ENCODE results near the gene CCSER1. TPM values are rescaled to one million over a fixed set of nuclear protein-coding genes. Genes with fewer than 3 reads are reported as not detected.
"Not testable (repeated sequence)": the region's sequence is repeated elsewhere in the genome, so short reads cannot be mapped to it uniquely, and the experiment has no call there.

CCSER1 gene
- total RNA-seq, 1 donor from 2014 or later, result 8.4 TPM

- intact Hi-C loops (cut with DNase I), result no loop called here
- no peak overlapping the region for H3K27ac ChIP-seq
- H3K27me3 ChIP-seq (ENCODE audit: low read depth), result no peaks in the 10 kb centered on the region
- no peak overlapping the region for H3K4me3 ChIP-seq
- no peaks in the 10 kb centered on the region for H3K4me1 ChIP-seq
- no peak for TF ChIP-seq CTCF (IDR thresholded peaks at IDR 0.05)
- DNase-seq, result no peak
- no peaks in the 10 kb centered on the region for H3K36me3 ChIP-seq
- no peaks in the 10 kb centered on the region for H3K9me3 ChIP-seq
- no peak for ATAC-seq
These were observed 1043.6 kb downstream of the CCSER1 start for GRCh38 chr4:91170768-91171167.

- no peak overlapping the region for H3K4me3 ChIP-seq
- H3K4me1 ChIP-seq, result no peaks in the 10 kb centered on the region
- H3K27ac ChIP-seq, result no peak overlapping the region
- TF ChIP-seq CTCF (IDR thresholded peaks at IDR 0.05), result no peak
- no peaks in the 10 kb centered on the region for H3K36me3 ChIP-seq
- ATAC-seq, result no peak
- no peaks in the 10 kb centered on the region for H3K27me3 ChIP-seq (ENCODE audit: low read depth)
- intact Hi-C loops (cut with DNase I), result no loop called here
- no peaks in the 10 kb centered on the region for H3K9me3 ChIP-seq
- DNase-seq, result no peak
These were observed 1044.0 kb downstream of the CCSER1 start for GRCh38 chr4:91171217-91171616.

- intact Hi-C loops (cut with DNase I), result not testable (repeated sequence)
These were observed 1057.9 kb downstream of the CCSER1 start for GRCh38 chr4:91185061-91185460.

GRCh38 chr4:91198951-91199350 lies 1071.8 kb downstream of the CCSER1 start:
- no peaks in the 10 kb centered on the region for H3K9me3 ChIP-seq
- DNase-seq (no peak), ATAC-seq (no peak)
- intact Hi-C loops (cut with DNase I), result no loop called here
- no peaks in the 10 kb centered on the region for H3K4me1 ChIP-seq
- H3K27me3 ChIP-seq (ENCODE audit: low read depth), result no peaks in the 10 kb centered on the region
- no peak overlapping the region for H3K27ac ChIP-seq
- no peaks in the 10 kb centered on the region for H3K36me3 ChIP-seq
- H3K4me3 ChIP-seq, result peak overlapping the region; percentile 33
- no peak for TF ChIP-seq CTCF (IDR thresholded peaks at IDR 0.05)

More at GRCh38 chr4:91185061-91185460, 1057.9 kb downstream of the CCSER1 start:
- DNase-seq; H3K27ac ChIP-seq; H3K9me3 ChIP-seq; H3K27me3 ChIP-seq (ENCODE audit: low read depth); ATAC-seq; H3K4me1 ChIP-seq; H3K4me3 ChIP-seq; H3K36me3 ChIP-seq: not testable (repeated sequence)

DNA sequence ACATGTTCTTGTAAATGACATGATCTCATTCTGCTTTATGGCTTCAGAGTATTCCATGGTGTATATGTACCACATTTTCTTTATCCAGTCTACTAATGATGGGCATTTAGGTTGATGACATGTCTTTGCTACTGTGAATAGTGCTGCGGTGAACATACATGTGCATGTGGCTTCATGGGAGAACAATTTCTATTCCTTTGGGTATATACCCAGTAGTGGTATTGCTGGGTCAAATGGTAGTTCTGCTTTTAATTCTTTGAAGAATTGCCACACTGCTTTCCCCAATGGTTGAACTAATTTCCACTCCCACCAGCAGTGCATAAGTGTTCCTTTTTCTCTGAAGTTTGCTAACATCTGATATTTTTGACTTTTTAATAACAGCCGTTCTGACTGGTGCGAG lies 1080.3 kb downstream of the CCSER1 start:
- no peak for TF ChIP-seq CTCF (IDR thresholded peaks at IDR 0.05)
- no peak for DNase-seq
- Histone ChIP-seq H3K9me3 (no peaks in the 10 kb centered on the region), H3K27ac (no peak overlapping the region), H3K27me3 (ENCODE audit: low read depth) (no peaks in the 10 kb centered on the region), H3K4me1 (no peaks in the 10 kb centered on the region), H3K4me3 (no peak overlapping the region), H3K36me3 (no peaks in the 10 kb centered on the region)
- intact Hi-C loops (cut with DNase I), result no loop called here
- ATAC-seq, result no peak

GRCh38 chr4:91212211-91212610 lies 1085.0 kb downstream of the CCSER1 start:
- no peak overlapping the region for H3K27ac ChIP-seq
- no peak for TF ChIP-seq CTCF (IDR thresholded peaks at IDR 0.05)
- DNase-seq, result no peak
- ATAC-seq, result no peak
- intact Hi-C loops (cut with DNase I), result no loop called here
- H3K9me3 ChIP-seq, result no peaks in the 10 kb centered on the region
- H3K27me3 ChIP-seq (ENCODE audit: low read depth), result no peaks in the 10 kb centered on the region
- no peaks in the 10 kb centered on the region for H3K36me3 ChIP-seq
- no peak overlapping the region for H3K4me3 ChIP-seq
- no peaks in the 10 kb centered on the region for H3K4me1 ChIP-seq

GRCh38 chr4:91217831-91218403 lies 1090.7 kb downstream of the CCSER1 start:
- H3K4me3 ChIP-seq; H3K36me3 ChIP-seq; H3K27me3 ChIP-seq (ENCODE audit: low read depth); H3K9me3 ChIP-seq; H3K27ac ChIP-seq; H3K4me1 ChIP-seq; DNase-seq; intact Hi-C loops (cut with DNase I); ATAC-seq: not testable (repeated sequence)
